GM12891 (cell line): ENCODE measurements around the gene CENPB. TPM values are rescaled to one million over a fixed set of nuclear protein-coding genes. Genes with fewer than 3 reads are reported as not detected.
A peak's percentile ranks its signal among the peaks of the same experiment; 100 is the strongest.
"Not testable (repeated sequence)": the region's sequence is repeated elsewhere in the genome, so short reads cannot be mapped to it uniquely, and the experiment has no call there.

Experiments used
- DNase-seq: peaks from one replicate; pipeline ENCODE4 v3.0.0; 2011; ENCODE audit warnings: low spot score; ENCODE audit not compliant: insufficient read length
- FAIRE-seq: peaks from 2 replicates; lab custom pipeline; 2011; peaks lifted over from hg19 to GRCh38; lab: Jason Lieb, UNC
- PAX5 ChIP-seq: IDR thresholded peaks from 2 replicates; pipeline ENCODE4 v1.6.1; 2011; ENCODE audit warnings: low read length, moderate library complexity, mild to moderate bottlenecking; ENCODE audit not compliant: insufficient read depth, severe bottlenecking
- POLR2A ChIP-seq: IDR thresholded peaks from 2 replicates; pipeline ENCODE4 v1.6.1; 2011; ENCODE audit warnings: low read depth, low read length, control low read depth
- POLR2AphosphoS5 ChIP-seq: IDR thresholded peaks from 2 replicates; pipeline ENCODE4 v1.6.1; 2011; ENCODE audit warnings: low read depth, low read length, control low read depth
- POU2F2 ChIP-seq: IDR thresholded peaks from 2 replicates; pipeline ENCODE4 v1.6.1; 2011; ENCODE audit warnings: low read depth, mild to moderate bottlenecking, control low read depth, low read length, moderate library complexity
- SPI1 ChIP-seq: IDR thresholded peaks from 2 replicates; pipeline ENCODE4 v1.6.1; 2011; ENCODE audit warnings: low read depth, low read length, control low read depth
- TAF1 ChIP-seq: IDR thresholded peaks from 2 replicates; pipeline ENCODE4 v1.6.1; 2011; ENCODE audit warnings: low read depth, low read length, control low read depth
- polyA plus RNA-seq: library from polyadenylated mRNA; unstranded; fragments of >200 nt; gene quantifications from one replicate; pipeline ENCODE4 v1.2.1, GENCODE V29; 2012; ENCODE audit warnings: low read depth, missing spikeins, inconsistent platforms; ENCODE audit not compliant: missing spikeins

The CENPB gene, protein sequence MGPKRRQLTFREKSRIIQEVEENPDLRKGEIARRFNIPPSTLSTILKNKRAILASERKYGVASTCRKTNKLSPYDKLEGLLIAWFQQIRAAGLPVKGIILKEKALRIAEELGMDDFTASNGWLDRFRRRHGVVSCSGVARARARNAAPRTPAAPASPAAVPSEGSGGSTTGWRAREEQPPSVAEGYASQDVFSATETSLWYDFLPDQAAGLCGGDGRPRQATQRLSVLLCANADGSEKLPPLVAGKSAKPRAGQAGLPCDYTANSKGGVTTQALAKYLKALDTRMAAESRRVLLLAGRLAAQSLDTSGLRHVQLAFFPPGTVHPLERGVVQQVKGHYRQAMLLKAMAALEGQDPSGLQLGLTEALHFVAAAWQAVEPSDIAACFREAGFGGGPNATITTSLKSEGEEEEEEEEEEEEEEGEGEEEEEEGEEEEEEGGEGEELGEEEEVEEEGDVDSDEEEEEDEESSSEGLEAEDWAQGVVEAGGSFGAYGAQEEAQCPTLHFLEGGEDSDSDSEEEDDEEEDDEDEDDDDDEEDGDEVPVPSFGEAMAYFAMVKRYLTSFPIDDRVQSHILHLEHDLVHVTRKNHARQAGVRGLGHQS
- polyA plus RNA-seq: 26.5 TPM

DNA sequence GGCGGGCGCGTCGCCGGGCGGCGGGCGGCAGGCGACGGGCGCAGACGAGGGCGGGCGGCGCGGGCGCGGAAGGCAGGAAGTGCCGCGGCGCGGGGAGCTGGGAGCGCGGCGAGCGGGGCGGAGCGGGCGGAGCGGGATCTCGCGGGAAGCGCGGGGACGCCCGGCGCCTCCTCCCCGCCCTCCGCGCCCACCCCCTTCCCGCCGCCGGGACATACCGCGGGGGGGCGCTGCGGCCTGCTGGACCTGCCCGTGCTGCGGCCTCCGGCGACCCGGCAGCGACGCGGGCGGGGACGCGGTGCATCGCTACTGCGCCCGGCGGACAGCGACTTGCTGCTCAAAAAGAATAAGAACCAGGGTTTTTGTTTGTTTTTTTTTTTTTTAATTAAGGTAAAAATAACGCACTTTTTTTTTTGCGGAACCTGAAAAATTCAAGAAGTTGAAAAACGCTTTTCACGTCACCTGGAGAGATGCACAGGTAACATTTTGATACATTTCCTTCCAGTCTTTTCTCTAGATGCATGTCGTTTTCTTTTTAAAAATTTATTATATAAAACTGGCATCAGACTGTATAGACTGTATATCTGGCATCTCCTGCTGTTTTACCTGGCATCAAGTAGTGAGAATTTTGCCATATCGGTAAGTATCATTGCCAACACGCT lies at the start of gene CENPB:
Gene CENPB, minus strand, starts transcription at position 76 of the 659 bp plus-strand sequence. CDS start 257 bp downstream, outside the sequence.
- DNase-seq (peak; percentile 95), FAIRE-seq (peak; percentile 97)
- TF ChIP-seq POLR2A: no peak
- TF ChIP-seq PAX5: no peak
- no peak for TF ChIP-seq POU2F2
- no peak for TF ChIP-seq POLR2AphosphoS5
- TF ChIP-seq SPI1: no peak
- no peak for TF ChIP-seq TAF1

GRCh38 chr20:3836132-3836531 lies 49.6 kb upstream of the CENPB start:
- TF ChIP-seq POLR2A (no peak), TAF1 (no peak), PAX5 (no peak), POU2F2 (no peak), POLR2AphosphoS5 (no peak), SPI1 (no peak)
- DNase-seq: no peak
- FAIRE-seq: no peak

GRCh38 chr20:3829891-3830290 lies 43.4 kb upstream of the CENPB start:
- FAIRE-seq: not testable (repeated sequence)

DNA sequence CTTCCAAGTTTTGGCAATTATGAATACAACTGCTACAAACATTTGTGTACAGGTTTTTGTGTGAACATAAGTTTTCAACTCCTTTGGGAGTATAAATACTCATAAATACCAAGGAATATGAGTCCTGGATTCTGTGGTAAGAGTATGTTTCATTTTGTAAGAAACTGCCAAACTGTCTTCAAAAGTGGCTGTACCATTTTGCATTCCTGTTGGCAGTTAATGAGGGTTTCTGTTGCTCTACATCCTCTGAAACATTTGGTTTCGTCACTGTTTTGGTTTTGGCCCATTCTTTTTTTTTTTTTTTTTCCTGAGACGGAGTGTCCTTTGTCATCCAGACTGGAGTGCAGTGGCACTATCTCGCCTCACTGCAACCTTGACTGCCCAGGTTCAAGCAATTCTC lies 42.3 kb upstream of the CENPB start:
- FAIRE-seq (no peak), DNase-seq (no peak)
- TF ChIP-seq SPI1 (no peak), PAX5 (no peak), POU2F2 (no peak), TAF1 (no peak), POLR2A (no peak), POLR2AphosphoS5 (no peak)

More at GRCh38 chr20:3829891-3830290, 43.4 kb upstream of the CENPB start:
- not testable (repeated sequence) for DNase-seq

DNA sequence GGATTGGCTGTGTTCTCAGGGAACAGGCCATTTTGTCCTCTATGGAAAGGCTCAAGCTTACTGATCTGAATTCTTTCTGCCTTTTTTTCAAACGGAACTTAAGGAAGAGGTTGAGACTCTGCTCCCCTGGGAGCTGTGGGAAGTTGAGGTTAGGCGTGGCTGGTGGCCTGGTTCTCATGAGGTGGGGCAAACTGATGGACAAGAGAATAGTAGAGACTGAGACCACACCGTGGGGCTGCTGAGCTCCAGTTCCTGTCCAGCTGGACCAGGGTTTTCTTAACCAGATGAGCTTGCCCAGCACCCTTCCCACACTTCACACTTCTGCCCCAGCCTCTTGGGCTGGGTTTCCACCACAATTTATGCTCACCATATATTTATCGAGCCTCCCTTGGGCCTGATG lies 39.9 kb upstream of the CENPB start:
- TF ChIP-seq SPI1: no peak
- no peak for DNase-seq
- no peak for FAIRE-seq

GRCh38 chr20:3825526-3825925 lies 39.0 kb upstream of the CENPB start:
- TF ChIP-seq SPI1: no peak
- TF ChIP-seq POLR2AphosphoS5: no peak
- no peak for TF ChIP-seq TAF1
- TF ChIP-seq PAX5: no peak
- no peak for TF ChIP-seq POLR2A
- DNase-seq (no peak), FAIRE-seq (no peak)

GRCh38 chr20:3823881-3824280 lies 37.3 kb upstream of the CENPB start:
- no peak for DNase-seq
- FAIRE-seq: no peak
- no peak for TF ChIP-seq POLR2AphosphoS5
- no peak for TF ChIP-seq SPI1
- TF ChIP-seq TAF1: no peak
- no peak for TF ChIP-seq PAX5
- no peak for TF ChIP-seq POLR2A
- TF ChIP-seq POU2F2: no peak

GRCh38 chr20:3821996-3822395 lies 35.5 kb upstream of the CENPB start:
- DNase-seq (no peak), FAIRE-seq (no peak)
- no peak for TF ChIP-seq SPI1
- TF ChIP-seq PAX5: no peak
- TF ChIP-seq POLR2AphosphoS5: no peak

GRCh38 chr20:3820901-3821727 lies 34.6 kb upstream of the CENPB start:
- TF ChIP-seq POU2F2 (no peak), POLR2AphosphoS5 (no peak), PAX5 (no peak), POLR2A (no peak), TAF1 (no peak), SPI1 (no peak)
- DNase-seq (no peak), FAIRE-seq (no peak)
